OCI-LY3 (cell line): Measurements from ENCODE around the gene B9D2.

Experiments
- CTCF ChIP-seq: fragments of 200-600, 300-600 bp; sonication (generic); IDR thresholded peaks from 2 replicates; pipeline ENCODE4 v1.5.1; 2014; ENCODE audit warnings: antibody characterized with exemption, low read length, low read depth
- EZH2phosphoT487 ChIP-seq: fragments of 200-600 bp; shearing (Covaris generic); IDR thresholded peaks from 2 replicates; pipeline ENCODE4 v1.6.1; 2018; ENCODE audit warnings: antibody characterized with exemption, mixed run types, low read depth

GRCh38 chr19:41402010-41402409 lies 38.1 kb upstream of the B9D2 start:
- TF ChIP-seq CTCF (no peak), EZH2phosphoT487 (no peak)
